Osteoblast (primary cell): ENCODE data around the gene HPX. TPM values are rescaled to one million over a fixed set of nuclear protein-coding genes. Genes with fewer than 3 reads are reported as not detected.

Experiments used
- DNase-seq: peaks from one replicate; pipeline ENCODE4 v3.0.0; 2011; ENCODE audit warnings: low spot score, mixed read lengths; ENCODE audit not compliant: insufficient read length; ENCODE audit errors: missing footprints
- H2AFZ ChIP-seq: 2 replicates; pipeline ENCODE4 v1.6.0; 2011; ENCODE audit warnings: mild to moderate bottlenecking, low read length
- H3K27ac ChIP-seq: 2 replicates; pipeline ENCODE4 v1.5.1; 2011; ENCODE audit warnings: mild to moderate bottlenecking, low read depth, low read length, moderate library complexity
- H3K27me3 ChIP-seq: 2 replicates; pipeline ENCODE4 v1.6.0; 2012; ENCODE audit warnings: mild to moderate bottlenecking, control low read depth, inconsistent platforms, low read length, moderate library complexity; ENCODE audit not compliant: insufficient read depth
- H3K36me3 ChIP-seq: 2 replicates; pipeline ENCODE4 v1.5.1; 2011; ENCODE audit warnings: mild to moderate bottlenecking, low read length, control low read depth, moderate library complexity; ENCODE audit not compliant: insufficient read depth
- H3K4me1 ChIP-seq: 2 replicates; pipeline ENCODE4 v1.5.1; 2011; ENCODE audit warnings: mild to moderate bottlenecking, low read length, control low read depth, moderate library complexity; ENCODE audit not compliant: insufficient read depth
- H3K4me2 ChIP-seq: 2 replicates; pipeline ENCODE4 v1.6.0; 2011; ENCODE audit warnings: mild to moderate bottlenecking, low read length; ENCODE audit not compliant: insufficient read depth
- H3K4me3 ChIP-seq: fragments of 200-600 bp; sonication (generic); 3 replicates; pipeline ENCODE4 v1.5.1; 2012; ENCODE audit warnings: mild to moderate bottlenecking, low read length, inconsistent platforms; ENCODE audit not compliant: insufficient read depth
- H3K79me2 ChIP-seq: 2 replicates; pipeline ENCODE4 v1.6.0; 2012; ENCODE audit warnings: mild to moderate bottlenecking, low read length, control low read depth, inconsistent platforms; ENCODE audit not compliant: insufficient read depth
- H3K9me3 ChIP-seq: 2 replicates; pipeline ENCODE4 v1.5.1; 2011; ENCODE audit warnings: low read depth, low read length, control low read depth
- H4K20me1 ChIP-seq: 2 replicates; pipeline ENCODE4 v1.6.0; 2012; ENCODE audit warnings: mild to moderate bottlenecking, low read length, control low read depth; ENCODE audit not compliant: insufficient read depth
- total RNA-seq: library from RNA; depleted of rRNA; stranded (reverse); fragments of >200 nt; gene quantifications from 2 replicates; pipeline ENCODE4 v1.2.3, GENCODE V29; 2012
- TF ChIP-seq, protein P1 (sequence below): IDR thresholded peaks from 2 replicates; pipeline ENCODE4 v1.5.1; 2011; ENCODE audit warnings: mild to moderate bottlenecking, low read depth, low read length, moderate library complexity; ENCODE audit errors: extremely low read depth

The HPX gene
- total RNA-seq, 1 donor, result 1.1 TPM

DNA sequence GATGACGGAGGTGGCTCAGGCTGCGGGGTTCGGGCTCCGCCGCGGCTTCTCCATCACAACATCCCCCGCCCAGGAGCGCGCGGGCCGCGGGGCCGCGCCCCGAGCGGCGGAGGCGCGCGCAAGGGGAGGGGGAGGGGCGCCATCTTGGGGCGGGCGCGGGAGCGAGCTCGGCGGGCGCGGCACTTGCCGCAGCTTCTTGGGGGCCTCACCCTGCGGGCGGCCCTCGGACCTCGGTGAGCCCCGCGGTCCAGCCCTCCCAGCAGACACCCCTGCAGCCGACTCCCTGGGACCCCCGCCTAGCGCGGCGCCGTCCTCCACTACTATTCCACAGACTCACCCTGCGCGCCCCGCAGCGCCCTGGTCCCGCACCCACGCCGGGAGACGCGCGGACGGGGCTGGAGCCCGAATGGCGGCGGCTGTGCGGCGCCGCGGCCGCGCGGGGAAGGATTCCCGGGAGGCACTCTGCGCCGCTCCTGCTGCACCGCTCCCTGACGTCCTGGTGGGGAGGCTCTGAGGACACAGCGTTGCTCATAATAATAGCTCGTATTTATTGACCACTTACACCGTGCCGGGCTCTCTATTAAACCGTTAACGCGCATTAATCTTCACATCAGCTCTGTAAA, 21.7 kb downstream of the HPX start, which contains the start of gene APBB1:
APBB1 (minus strand) TSS at position 86 of the 623 bp plus-strand sequence. CDS start 7,747 bp downstream, outside the sequence.
- peaks cover 19% of the 10 kb centered on the region for H3K79me2 ChIP-seq
- peaks cover 8% of the 10 kb centered on the region for H3K27me3 ChIP-seq
- TF ChIP-seq, protein P1, sequence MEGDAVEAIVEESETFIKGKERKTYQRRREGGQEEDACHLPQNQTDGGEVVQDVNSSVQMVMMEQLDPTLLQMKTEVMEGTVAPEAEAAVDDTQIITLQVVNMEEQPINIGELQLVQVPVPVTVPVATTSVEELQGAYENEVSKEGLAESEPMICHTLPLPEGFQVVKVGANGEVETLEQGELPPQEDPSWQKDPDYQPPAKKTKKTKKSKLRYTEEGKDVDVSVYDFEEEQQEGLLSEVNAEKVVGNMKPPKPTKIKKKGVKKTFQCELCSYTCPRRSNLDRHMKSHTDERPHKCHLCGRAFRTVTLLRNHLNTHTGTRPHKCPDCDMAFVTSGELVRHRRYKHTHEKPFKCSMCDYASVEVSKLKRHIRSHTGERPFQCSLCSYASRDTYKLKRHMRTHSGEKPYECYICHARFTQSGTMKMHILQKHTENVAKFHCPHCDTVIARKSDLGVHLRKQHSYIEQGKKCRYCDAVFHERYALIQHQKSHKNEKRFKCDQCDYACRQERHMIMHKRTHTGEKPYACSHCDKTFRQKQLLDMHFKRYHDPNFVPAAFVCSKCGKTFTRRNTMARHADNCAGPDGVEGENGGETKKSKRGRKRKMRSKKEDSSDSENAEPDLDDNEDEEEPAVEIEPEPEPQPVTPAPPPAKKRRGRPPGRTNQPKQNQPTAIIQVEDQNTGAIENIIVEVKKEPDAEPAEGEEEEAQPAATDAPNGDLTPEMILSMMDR, result no peak
- no peaks in the 10 kb centered on the region for H3K9me3 ChIP-seq
- H3K36me3 ChIP-seq, result no peaks in the 10 kb centered on the region
- H3K4me2 ChIP-seq, result peak within 1 kb of the TSS; percentile 92
- peak within 1 kb of the TSS; percentile 86 for H3K4me3 ChIP-seq
- peak; percentile 98 for DNase-seq
- peaks cover 9% of the 10 kb centered on the region for H3K4me1 ChIP-seq
- peaks cover 31% of the 10 kb centered on the region for H4K20me1 ChIP-seq
- peak within 1 kb of the TSS; percentile 77 for H2AFZ ChIP-seq
- no peak within 1 kb of the TSS for H3K27ac ChIP-seq

GRCh38 chr11:6418557-6419008, 22.2 kb downstream of the HPX start:
- Histone ChIP-seq H3K36me3 (no peaks in the 10 kb centered on the region), H3K9me3 (no peaks in the 10 kb centered on the region), H3K4me1 (peaks cover 9% of the 10 kb centered on the region), H3K27me3 (peaks cover 3% of the 10 kb centered on the region), H3K4me3 (peak overlapping the region; percentile 86), H4K20me1 (peaks cover 31% of the 10 kb centered on the region), H3K4me2 (peak overlapping the region; percentile 92), H3K27ac (no peak overlapping the region), H2AFZ (peak overlapping the region; percentile 47), H3K79me2 (peaks cover 19% of the 10 kb centered on the region)
- DNase-seq, result no peak
- TF ChIP-seq, protein P1, result no peak

DNA sequence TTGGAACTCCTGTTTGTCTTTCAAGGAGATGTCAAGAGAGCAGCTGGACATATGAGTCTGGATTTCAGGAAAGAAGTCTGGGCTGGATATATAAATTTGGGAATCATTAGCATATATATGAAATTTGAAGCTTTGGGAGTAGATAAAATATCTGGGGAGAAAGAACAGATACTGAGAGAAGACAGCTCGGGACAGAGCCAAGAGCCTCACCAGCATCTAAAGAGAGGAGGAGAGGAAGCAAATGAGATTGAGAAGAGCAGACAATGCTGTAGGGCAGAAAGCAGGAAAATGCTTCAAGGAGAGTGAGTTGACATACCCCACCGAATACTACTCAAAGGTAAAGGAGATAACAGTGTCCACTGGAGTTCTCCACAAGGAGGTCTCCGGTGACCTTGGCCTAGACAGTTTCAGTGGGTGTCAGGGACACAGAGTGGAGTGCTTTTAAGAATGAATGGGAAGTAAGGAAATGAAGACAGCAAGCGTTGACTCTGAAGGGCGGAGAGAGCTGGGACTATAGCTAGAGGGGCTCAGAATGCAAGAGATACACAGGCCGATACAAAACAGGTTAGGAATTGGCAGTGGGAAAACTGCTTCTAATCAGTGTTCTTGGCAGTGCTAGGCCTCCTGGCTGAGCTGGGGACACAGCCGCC, 22.8 kb downstream of the HPX start:
- Histone ChIP-seq H4K20me1 (peaks cover 34% of the 10 kb centered on the region), H3K27me3 (peaks cover 3% of the 10 kb centered on the region), H3K36me3 (no peaks in the 10 kb centered on the region), H3K79me2 (peaks cover 22% of the 10 kb centered on the region), H3K27ac (no peak overlapping the region), H3K4me2 (peak overlapping the region; percentile 92), H2AFZ (peak overlapping the region; percentile 47), H3K9me3 (no peaks in the 10 kb centered on the region), H3K4me3 (peak overlapping the region; percentile 86), H3K4me1 (peaks cover 9% of the 10 kb centered on the region)
- TF ChIP-seq, protein P1, result no peak
- no peak for DNase-seq

DNA sequence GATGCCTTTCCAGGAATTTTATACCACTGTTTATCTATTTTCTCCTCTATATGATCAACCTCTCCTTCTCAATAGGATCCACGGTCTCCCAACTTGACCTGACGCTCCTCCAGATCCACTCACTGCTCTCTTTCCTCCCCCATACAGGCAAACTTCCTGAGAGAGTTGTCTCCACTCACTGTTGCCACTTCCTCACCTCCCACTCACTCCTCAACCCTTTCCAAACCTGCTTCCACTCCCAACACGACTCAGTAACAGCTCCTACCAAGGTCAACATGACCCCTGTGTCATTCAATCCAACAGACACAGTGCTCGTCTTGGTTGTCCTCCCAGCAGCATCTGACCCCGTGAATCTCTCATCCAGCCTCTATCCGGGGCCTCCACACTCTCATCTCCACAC, 25.0 kb downstream of the HPX start:
- H3K27ac ChIP-seq, result no peak overlapping the region
- no peak for DNase-seq
- H3K4me1 ChIP-seq, result peaks cover 9% of the 10 kb centered on the region
- peaks cover 22% of the 10 kb centered on the region for H3K79me2 ChIP-seq
- H2AFZ ChIP-seq, result no peak overlapping the region
- no peaks in the 10 kb centered on the region for H3K27me3 ChIP-seq
- TF ChIP-seq, protein P1, result no peak
- H3K36me3 ChIP-seq, result no peaks in the 10 kb centered on the region
- no peaks in the 10 kb centered on the region for H3K9me3 ChIP-seq
- H3K4me3 ChIP-seq, result no peak overlapping the region
- H3K4me2 ChIP-seq, result no peak overlapping the region
- peaks cover 40% of the 10 kb centered on the region for H4K20me1 ChIP-seq
